IMR-90 (cell line): ENCODE results near the gene FBXL19. TPM values are rescaled to one million over a fixed set of nuclear protein-coding genes. Genes with fewer than 3 reads are reported as not detected.

Source experiments
- ATAC-seq: fragments of 200-7000 bp; cut with Tn5 transposase; 2 replicates; pipeline ENCODE4 v1.9.1; 2020; ENCODE audit warnings: low read depth, mild to moderate bottlenecking, moderate library complexity
- BruUV-seq: library from RNA; stranded (reverse); fragments of 400-500 nt; replicated peaks from 2 replicates; lab custom pipeline; 2021; lab: Mats Ljungman, UMichigan
- CTCF ChIA-PET: fragments of 300-600 bp; formaldehyde crosslinking; extraction: SDS; loops from one replicate; lab custom pipeline; 2021; ENCODE audit warnings: antibody characterized with exemption; lab: Yijun Ruan, JAX
- POLR2A ChIA-PET: fragments of 300-600 bp; sonication (Branson Sonifier 250); formaldehyde crosslinking; loops from one replicate; lab custom pipeline; 2022; ENCODE audit warnings: antibody characterized with exemption; ENCODE audit not compliant: unreplicated experiment; lab: Charles Lee
- DNase-seq: peaks from one replicate; pipeline ENCODE4 v3.0.0; 2013
- H2AFZ ChIP-seq: replicated peaks from 2 replicates; pipeline ENCODE3; 2013; ENCODE audit warnings: low read length, mild to moderate bottlenecking; ENCODE audit not compliant: poor library complexity
- H2AK5ac ChIP-seq: 2 replicates; pipeline ENCODE4 v1.6.1; 2013; ENCODE audit warnings: low read depth, low read length, inconsistent platforms
- H2AK9ac ChIP-seq: replicated peaks from 2 replicates; pipeline ENCODE3; 2013; ENCODE audit warnings: mild to moderate bottlenecking, low read depth, low read length, moderate library complexity; ENCODE audit not compliant: poor library complexity
- H2BK120ac ChIP-seq: 2 replicates; pipeline ENCODE4 v1.6.1; 2013; ENCODE audit warnings: low read depth, low read length, inconsistent platforms
- H2BK15ac ChIP-seq: 3 replicates; pipeline ENCODE4 v1.6.1; 2013; ENCODE audit warnings: low read depth, low read length, inconsistent platforms
- H2BK20ac ChIP-seq: 2 replicates; pipeline ENCODE4 v1.6.1; 2013; ENCODE audit warnings: low read depth, mild to moderate bottlenecking, inconsistent platforms, low read length, moderate library complexity
- H2BK5ac ChIP-seq: 2 replicates; pipeline ENCODE4 v1.6.1; 2013; ENCODE audit warnings: mild to moderate bottlenecking, low read depth, low read length, inconsistent platforms; ENCODE audit not compliant: poor library complexity, severe bottlenecking
- H3K14ac ChIP-seq: replicated peaks from 2 replicates; pipeline ENCODE4 v1.6.1; 2013; ENCODE audit warnings: low read depth, low read length, inconsistent platforms
- H3K18ac ChIP-seq: 2 replicates; pipeline ENCODE4 v1.6.1; 2013; ENCODE audit warnings: low read depth, low read length, control low read depth
- H3K23ac ChIP-seq: 2 replicates; pipeline ENCODE4 v1.6.1; 2013; ENCODE audit warnings: low read depth, low read length, inconsistent platforms
- H3K27ac ChIP-seq: 2 replicates; pipeline ENCODE4 v1.5.1; 2013; ENCODE audit warnings: mild to moderate bottlenecking, control low read depth, low read length; ENCODE audit not compliant: insufficient read depth
- H3K27me3 ChIP-seq: 2 replicates; pipeline ENCODE4 v1.6.1; 2013; ENCODE audit warnings: low read length; ENCODE audit not compliant: control insufficient read depth, insufficient read depth
- H3K36me3 ChIP-seq: 2 replicates; pipeline ENCODE4 v1.6.1; 2013; ENCODE audit warnings: low read length, mixed read lengths; ENCODE audit not compliant: control insufficient read depth, insufficient read depth
- H3K4ac ChIP-seq: 2 replicates; pipeline ENCODE4 v1.6.1; 2013; ENCODE audit warnings: low read depth, low read length, inconsistent platforms
- H3K4me1 ChIP-seq: 2 replicates; pipeline ENCODE4 v1.6.1; 2013; ENCODE audit warnings: low read length, mixed read lengths; ENCODE audit not compliant: control insufficient read depth, insufficient read depth
- H3K4me2 ChIP-seq: 2 replicates; pipeline ENCODE4 v1.6.1; 2013; ENCODE audit warnings: low read depth, mild to moderate bottlenecking, control low read depth, low read length, moderate library complexity
- H3K4me3 ChIP-seq: 2 replicates; pipeline ENCODE4 v1.5.1; 2013; ENCODE audit warnings: low read depth, mild to moderate bottlenecking, control low read depth, low read length, moderate library complexity; ENCODE audit not compliant: insufficient read depth
- H3K56ac ChIP-seq: 2 replicates; pipeline ENCODE4 v1.6.1; 2013; ENCODE audit warnings: low read length, inconsistent platforms; ENCODE audit not compliant: insufficient read depth; ENCODE audit errors: extremely low read depth
- H3K79me1 ChIP-seq, 2 experiments: 2 replicates each; pipeline ENCODE4 v1.6.1; 2013; ENCODE audit warnings: low read length in 2 of 2, inconsistent platforms in 1 of 2, low read depth in 1 of 2
- H3K9ac ChIP-seq: 2 replicates; pipeline ENCODE4 v1.6.1; 2013; ENCODE audit warnings: low read depth, low read length, control low read depth
- H3K9me1 ChIP-seq: 2 replicates; pipeline ENCODE4 v1.6.1; 2013; ENCODE audit warnings: low read length, inconsistent platforms; ENCODE audit not compliant: insufficient read depth
- H3K9me3 ChIP-seq: 2 replicates; pipeline ENCODE4 v1.6.1; 2013; ENCODE audit warnings: low read length; ENCODE audit not compliant: control insufficient read depth, insufficient read depth
- H4K20me1 ChIP-seq: 2 replicates; pipeline ENCODE4 v1.6.1; 2013; ENCODE audit warnings: low read length, inconsistent platforms; ENCODE audit not compliant: insufficient read depth
- H4K5ac ChIP-seq: 2 replicates; pipeline ENCODE4 v1.6.1; 2013; ENCODE audit warnings: mild to moderate bottlenecking, low read depth, low read length, control low read depth
- H4K8ac ChIP-seq, 2 experiments: 2 replicates each; pipeline ENCODE4 v1.6.1; 2013; ENCODE audit warnings: low read depth in 2 of 2, low read length in 2 of 2, control low read depth in 1 of 2, inconsistent platforms in 1 of 2
- H4K91ac ChIP-seq: 2 replicates; pipeline ENCODE4 v1.6.1; 2013; ENCODE audit warnings: low read depth, low read length, inconsistent platforms; ENCODE audit not compliant: insufficient read depth
- CTCF ChIP-seq: conservative IDR thresholded peaks from 2 replicates; pipeline ENCODE4 v1.5.1; 2012; ENCODE audit warnings: mild to moderate bottlenecking, low read depth, low read length, improper control_type of control experiment
- MAFK ChIP-seq: IDR thresholded peaks from 2 replicates; pipeline ENCODE4 v1.6.1; 2012; ENCODE audit warnings: low read depth, low read length, improper control_type of control experiment
- POLR2A ChIP-seq: IDR thresholded peaks from 2 replicates; pipeline ENCODE4 v1.6.1; 2012; ENCODE audit warnings: mild to moderate bottlenecking, low read depth, low read length
- SMC3 ChIP-seq: fragments of 150-350 bp; IDR thresholded peaks from 2 replicates; pipeline ENCODE4 v1.6.1; 2016; ENCODE audit warnings: low read depth, mild to moderate bottlenecking, antibody characterized with exemption, low read length, moderate library complexity
- WGBS, 2 experiments: methylation state at CpG; one replicate each; pipeline versions ENCODE4 v1.1.5 to v1.1.7; 2013; ENCODE audit warnings: missing lambda C conversion rate in 2 of 2; ENCODE audit not compliant: insufficient read length in 1 of 2; ENCODE audit errors: extremely low coverage in 2 of 2; 5-methylcytosine and 5-hydroxymethylcytosine counted together
- dilution Hi-C: fragments of 300-500 bp; cut with HindIII; formaldehyde crosslinking; loops from one replicate; pipeline ENCODE4 v1.14.3; 2018; ENCODE audit warnings: low sequenced_read_pairs; ENCODE audit not compliant: unreplicated experiment
- in situ Hi-C: fragments of 300-500 bp; cut with MboI; formaldehyde crosslinking; loops from 3 replicates; pipeline ENCODE4 v1.14.3; 2019; ENCODE audit warnings: low sequenced_read_pairs, inconsistent platforms, mixed read lengths
- intact Hi-C: fragments of 100-400 bp; cut with micrococcal nuclease; formaldehyde crosslinking; loops from 2 replicates; pipeline ENCODE4 v1.10.0; 2022
- polyA plus RNA-seq, 3 experiments: library from polyadenylated mRNA; depleted of rRNA; stranded (reverse); fragments of >200 nt; gene quantifications; 2 replicates each; pipeline ENCODE4 v1.2.3, GENCODE V29; 2012; ENCODE audit warnings: low replicate concordance in 1 of 3
- total RNA-seq: library from RNA; depleted of rRNA; stranded (reverse); fragments of >200 nt; gene quantifications from 2 replicates; pipeline ENCODE4 v1.2.3, GENCODE V29; 2012

The FBXL19 gene
- total and polyA plus RNA-seq, 2 of the 4 experiments (the other 2 are of a cell fraction): 5.0 to 13.8 TPM

DNA sequence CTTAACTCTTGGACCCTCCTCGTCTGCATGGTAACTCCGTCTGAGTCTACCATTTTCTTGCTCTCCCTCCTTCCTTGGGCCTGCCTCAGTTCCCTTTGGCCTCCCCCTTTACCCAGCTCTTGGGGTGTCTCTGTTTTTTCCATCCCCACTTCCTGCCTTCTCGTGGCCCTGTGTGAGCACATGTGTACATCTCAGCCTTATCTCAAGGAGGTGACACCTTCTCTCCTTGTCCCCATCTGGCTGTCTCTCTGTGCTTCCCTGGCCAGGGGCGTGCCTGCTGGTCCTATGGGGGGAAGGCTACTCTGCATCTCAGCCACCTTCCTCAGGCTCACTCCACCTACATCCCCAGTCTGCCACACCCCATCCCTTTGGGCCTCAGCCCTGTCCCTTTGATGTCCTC is 20.4 kb upstream of the FBXL19 start:
- Histone ChIP-seq H3K18ac (no peak overlapping the region), H2BK120ac (no peak overlapping the region), H3K23ac (no peak overlapping the region), H3K14ac (no peak overlapping the region), H2BK15ac (no peak overlapping the region), H3K9me3 (no peaks in the 10 kb centered on the region), H3K27me3 (no peaks in the 10 kb centered on the region), H3K27ac (peak overlapping the region; percentile 1), H3K4me3 (no peak overlapping the region), H4K8ac (peak overlapping the region; percentile 95 to 97), H4K5ac (peak overlapping the region; percentile 69), H4K20me1 (no peaks in the 10 kb centered on the region), H2AK9ac (peak overlapping the region; percentile 83), H4K91ac (peak overlapping the region; percentile 17), H3K79me1 (peaks cover 3 to 16% of the 10 kb centered on the region in 2 experiments; a peak in 2 of 4 replicates), H3K9ac (no peak overlapping the region), H3K4me2 (no peak overlapping the region), H3K36me3 (no peaks in the 10 kb centered on the region), H2AK5ac (peak overlapping the region; percentile 63; the same call in 1 of the 2 replicates), H3K4me1 (peaks cover 4% of the 10 kb centered on the region; the same call in 1 of the 2 replicates), H3K4ac (peak overlapping the region; percentile 91), H2BK20ac (no peak overlapping the region), H2BK5ac (no peak overlapping the region), H3K9me1 (peaks cover 8% of the 10 kb centered on the region; the same call in 1 of the 2 replicates), H2AFZ (peak overlapping the region; percentile 54), H3K56ac (no peak overlapping the region)
- in situ Hi-C loops (no loop called here), intact Hi-C loops (no loop called here), dilution Hi-C loops (no loop called here)
- no TSS peak for BruUV-seq
- POLR2A ChIA-PET: interaction anchor here (0.6 kb wide), 1 partner anchor 55 kb away, joined by 3 read pairs; no protein-coding TSS in a partner anchor
- CTCF ChIA-PET: interaction anchor here (0.8 to 1.5 kb wide), 4 partner anchors 13 to 57 kb away, joined by 3 to 9 read pairs (median 4); no protein-coding TSS in a partner anchor
- TF ChIP-seq SMC3 (no peak), POLR2A (no peak), CTCF (no peak), MAFK (no peak)
- DNase-seq (no peak), ATAC-seq (no peak)
- WGBS, 2 experiments: 90% methylated on average over 2 of the region's 4 CpGs; no CpG with 5 or more reads in 1 of the 2 experiments
